SK-N-SH treated with all-trans-retinoic acid at 6 μM for 48 hours (cell line): ENCODE data around the gene KRABD2.

ENCODE experiments used
- ARNTL ChIP-seq: fragments of 450-650 bp; formaldehyde crosslinking; IDR thresholded peaks from 2 replicates; pipeline ENCODE4 v1.5.0; 2020; ENCODE audit warnings: low read depth, mild to moderate bottlenecking, moderate library complexity, borderline replicate concordance
- BACH2 ChIP-seq: fragments of 250-450 bp; sonication (Bioruptor Pico); IDR thresholded peaks from 2 replicates; pipeline ENCODE4 v1.9.0; 2021; ENCODE audit warnings: mild to moderate bottlenecking, borderline replicate concordance
- ESRRG ChIP-seq: fragments of 250-450 bp; sonication (Bioruptor Pico); IDR thresholded peaks from 2 replicates; pipeline ENCODE4 v1.6.1; 2021; ENCODE audit warnings: mild to moderate bottlenecking
- PPARA ChIP-seq: fragments of 250-450 bp; sonication (Bioruptor Pico); IDR thresholded peaks from 2 replicates; pipeline ENCODE4 v1.5.0; 2020; ENCODE audit warnings: mild to moderate bottlenecking, borderline replicate concordance
- RARB ChIP-seq: fragments of 250-450 bp; sonication (Bioruptor Pico); IDR thresholded peaks from 2 replicates; pipeline ENCODE4 v1.8.0; 2021; ENCODE audit warnings: mild to moderate bottlenecking, moderate library complexity
- TCF4 ChIP-seq: fragments of 250-450 bp; sonication (Bioruptor Pico); IDR thresholded peaks from 2 replicates; pipeline ENCODE4 v1.8.0; 2021; ENCODE audit warnings: mild to moderate bottlenecking, moderate library complexity, borderline replicate concordance
- ZFP3 ChIP-seq: fragments of 250-450 bp; sonication (Bioruptor Pico); IDR thresholded peaks from 2 replicates; pipeline ENCODE4 v1.5.0; 2020; ENCODE audit warnings: mild to moderate bottlenecking, moderate library complexity
- ZFP30 ChIP-seq: fragments of 450-650 bp; formaldehyde crosslinking; IDR thresholded peaks from 2 replicates; pipeline ENCODE4 v1.5.0; 2022; ENCODE audit warnings: mild to moderate bottlenecking, moderate library complexity
- ZNF565 ChIP-seq: fragments of 450-650 bp; formaldehyde crosslinking; conservative IDR thresholded peaks from 2 replicates; pipeline ENCODE4 v1.5.0; 2020; ENCODE audit warnings: low read depth, mild to moderate bottlenecking, moderate library complexity
- ZNF70 ChIP-seq: fragments of 450-650 bp; formaldehyde crosslinking; IDR thresholded peaks from 2 replicates; pipeline ENCODE4 v1.5.0; 2020; ENCODE audit warnings: mild to moderate bottlenecking, moderate library complexity
- ZNF8 ChIP-seq: fragments of 450-650 bp; formaldehyde crosslinking; IDR thresholded peaks from 2 replicates; pipeline ENCODE4 v1.5.0; 2020; ENCODE audit warnings: mild to moderate bottlenecking, moderate library complexity
- TF ChIP-seq, protein P1 (sequence below): fragments of 250-450 bp; sonication (Bioruptor Pico); IDR thresholded peaks from 2 replicates; pipeline ENCODE4 v1.5.1; 2021; ENCODE audit warnings: mild to moderate bottlenecking, moderate library complexity
- TF ChIP-seq, protein P2 (sequence below): fragments of 250-450 bp; sonication (Bioruptor Pico); IDR thresholded peaks from 2 replicates; pipeline ENCODE4 v1.8.0; 2020; ENCODE audit warnings: mild to moderate bottlenecking, moderate library complexity, borderline replicate concordance

DNA sequence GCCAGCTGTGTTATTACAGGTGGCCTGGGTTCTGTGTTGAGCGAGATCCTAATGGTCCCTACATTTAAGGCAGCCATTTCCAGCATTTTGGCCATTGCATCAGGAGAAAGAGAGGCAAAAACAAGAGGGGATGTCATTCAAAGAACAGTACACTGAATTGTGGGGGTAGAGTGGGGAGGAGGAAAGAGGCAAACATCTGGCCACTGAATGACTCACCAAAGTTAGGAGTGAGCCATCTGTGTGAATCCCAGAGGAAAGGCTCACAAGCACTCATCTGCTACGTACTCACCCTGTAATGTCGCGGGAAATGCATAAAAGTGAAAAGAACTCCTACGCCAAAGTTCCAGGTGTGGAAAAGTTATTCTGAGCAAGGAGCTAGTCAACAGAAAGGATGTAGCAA lies 16.7 kb downstream of the KRABD2 start:
- TF ChIP-seq ZNF70: no peak
- TF ChIP-seq ARNTL (CRISPR knock-in tag): no peak
- TF ChIP-seq TCF4 (CRISPR knock-in tag): no peak
- no peak for TF ChIP-seq BACH2 (CRISPR knock-in tag)
- TF ChIP-seq, protein P1, sequence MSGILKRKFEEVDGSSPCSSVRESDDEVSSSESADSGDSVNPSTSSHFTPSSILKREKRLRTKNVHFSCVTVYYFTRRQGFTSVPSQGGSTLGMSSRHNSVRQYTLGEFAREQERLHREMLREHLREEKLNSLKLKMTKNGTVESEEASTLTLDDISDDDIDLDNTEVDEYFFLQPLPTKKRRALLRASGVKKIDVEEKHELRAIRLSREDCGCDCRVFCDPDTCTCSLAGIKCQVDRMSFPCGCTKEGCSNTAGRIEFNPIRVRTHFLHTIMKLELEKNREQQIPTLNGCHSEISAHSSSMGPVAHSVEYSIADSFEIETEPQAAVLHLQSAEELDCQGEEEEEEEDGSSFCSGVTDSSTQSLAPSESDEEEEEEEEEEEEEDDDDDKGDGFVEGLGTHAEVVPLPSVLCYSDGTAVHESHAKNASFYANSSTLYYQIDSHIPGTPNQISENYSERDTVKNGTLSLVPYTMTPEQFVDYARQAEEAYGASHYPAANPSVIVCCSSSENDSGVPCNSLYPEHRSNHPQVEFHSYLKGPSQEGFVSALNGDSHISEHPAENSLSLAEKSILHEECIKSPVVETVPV (CRISPR knock-in tag): no peak
- TF ChIP-seq ZFP3 (CRISPR knock-in tag): no peak
- TF ChIP-seq, protein P2, sequence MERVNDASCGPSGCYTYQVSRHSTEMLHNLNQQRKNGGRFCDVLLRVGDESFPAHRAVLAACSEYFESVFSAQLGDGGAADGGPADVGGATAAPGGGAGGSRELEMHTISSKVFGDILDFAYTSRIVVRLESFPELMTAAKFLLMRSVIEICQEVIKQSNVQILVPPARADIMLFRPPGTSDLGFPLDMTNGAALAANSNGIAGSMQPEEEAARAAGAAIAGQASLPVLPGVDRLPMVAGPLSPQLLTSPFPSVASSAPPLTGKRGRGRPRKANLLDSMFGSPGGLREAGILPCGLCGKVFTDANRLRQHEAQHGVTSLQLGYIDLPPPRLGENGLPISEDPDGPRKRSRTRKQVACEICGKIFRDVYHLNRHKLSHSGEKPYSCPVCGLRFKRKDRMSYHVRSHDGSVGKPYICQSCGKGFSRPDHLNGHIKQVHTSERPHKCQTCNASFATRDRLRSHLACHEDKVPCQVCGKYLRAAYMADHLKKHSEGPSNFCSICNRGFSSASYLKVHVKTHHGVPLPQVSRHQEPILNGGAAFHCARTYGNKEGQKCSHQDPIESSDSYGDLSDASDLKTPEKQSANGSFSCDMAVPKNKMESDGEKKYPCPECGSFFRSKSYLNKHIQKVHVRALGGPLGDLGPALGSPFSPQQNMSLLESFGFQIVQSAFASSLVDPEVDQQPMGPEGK: no peak
- no peak for TF ChIP-seq RARB
- no peak for TF ChIP-seq ZFP30 (CRISPR knock-in tag)
- TF ChIP-seq ZNF8 (CRISPR knock-in tag): no peak
- no peak for TF ChIP-seq ZNF565
- TF ChIP-seq PPARA: no peak
- no peak for TF ChIP-seq ESRRG (CRISPR knock-in tag)
